Measurements from ENCODE around the gene XIRP2.
A peak's percentile ranks its signal among the peaks of the same experiment; 100 is the strongest.

The XIRP2 gene

DNA sequence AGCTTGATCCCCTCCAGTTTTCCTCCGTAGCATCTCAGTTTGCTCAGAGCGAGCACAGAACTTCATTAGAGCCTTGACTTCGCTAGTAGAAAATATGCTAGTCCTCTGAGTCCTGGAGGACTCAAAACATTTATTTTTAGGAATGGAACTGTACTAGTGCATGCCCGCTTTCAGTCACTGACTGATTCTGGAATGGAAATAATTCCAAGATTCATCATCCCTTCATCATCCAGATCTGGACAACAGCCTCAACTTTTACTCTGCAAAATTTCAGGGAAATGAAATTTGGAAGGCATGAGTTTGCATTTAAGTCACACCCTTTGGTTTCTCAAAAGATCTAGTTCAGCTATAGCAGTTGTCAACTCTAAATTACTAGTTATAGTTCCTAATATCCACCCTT is 304.6 kb downstream of the XIRP2 start:
- Histone ChIP-seq H3K27ac (no peak overlapping the region), H3K27me3 (ENCODE audit: insufficient read depth, low read depth) (no peaks in the 10 kb centered on the region), H3K79me2 (ENCODE audit: insufficient read depth, low read depth) (no peaks in the 10 kb centered on the region), H3K9ac (no peak overlapping the region), H4K20me1 (ENCODE audit: insufficient read depth) (no peaks in the 10 kb centered on the region), H3K36me3 (ENCODE audit: insufficient read depth) (no peaks in the 10 kb centered on the region), H3K4me3 (IDR thresholded peaks at IDR 0.05; ENCODE audit: insufficient read depth, low read depth, low read length) (no peak overlapping the region), H2AFZ (ENCODE audit: low read depth) (no peak overlapping the region), H3K4me1 (ENCODE audit: low read depth, poor library complexity, severe bottlenecking) (peaks cover 25% of the 10 kb centered on the region), H3K4me2 (no peak overlapping the region)
- TF ChIP-seq, protein P1, sequence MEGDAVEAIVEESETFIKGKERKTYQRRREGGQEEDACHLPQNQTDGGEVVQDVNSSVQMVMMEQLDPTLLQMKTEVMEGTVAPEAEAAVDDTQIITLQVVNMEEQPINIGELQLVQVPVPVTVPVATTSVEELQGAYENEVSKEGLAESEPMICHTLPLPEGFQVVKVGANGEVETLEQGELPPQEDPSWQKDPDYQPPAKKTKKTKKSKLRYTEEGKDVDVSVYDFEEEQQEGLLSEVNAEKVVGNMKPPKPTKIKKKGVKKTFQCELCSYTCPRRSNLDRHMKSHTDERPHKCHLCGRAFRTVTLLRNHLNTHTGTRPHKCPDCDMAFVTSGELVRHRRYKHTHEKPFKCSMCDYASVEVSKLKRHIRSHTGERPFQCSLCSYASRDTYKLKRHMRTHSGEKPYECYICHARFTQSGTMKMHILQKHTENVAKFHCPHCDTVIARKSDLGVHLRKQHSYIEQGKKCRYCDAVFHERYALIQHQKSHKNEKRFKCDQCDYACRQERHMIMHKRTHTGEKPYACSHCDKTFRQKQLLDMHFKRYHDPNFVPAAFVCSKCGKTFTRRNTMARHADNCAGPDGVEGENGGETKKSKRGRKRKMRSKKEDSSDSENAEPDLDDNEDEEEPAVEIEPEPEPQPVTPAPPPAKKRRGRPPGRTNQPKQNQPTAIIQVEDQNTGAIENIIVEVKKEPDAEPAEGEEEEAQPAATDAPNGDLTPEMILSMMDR (conservative IDR thresholded peaks at IDR 0.05; ENCODE audit: low read depth, low read length), result no peak

DNA sequence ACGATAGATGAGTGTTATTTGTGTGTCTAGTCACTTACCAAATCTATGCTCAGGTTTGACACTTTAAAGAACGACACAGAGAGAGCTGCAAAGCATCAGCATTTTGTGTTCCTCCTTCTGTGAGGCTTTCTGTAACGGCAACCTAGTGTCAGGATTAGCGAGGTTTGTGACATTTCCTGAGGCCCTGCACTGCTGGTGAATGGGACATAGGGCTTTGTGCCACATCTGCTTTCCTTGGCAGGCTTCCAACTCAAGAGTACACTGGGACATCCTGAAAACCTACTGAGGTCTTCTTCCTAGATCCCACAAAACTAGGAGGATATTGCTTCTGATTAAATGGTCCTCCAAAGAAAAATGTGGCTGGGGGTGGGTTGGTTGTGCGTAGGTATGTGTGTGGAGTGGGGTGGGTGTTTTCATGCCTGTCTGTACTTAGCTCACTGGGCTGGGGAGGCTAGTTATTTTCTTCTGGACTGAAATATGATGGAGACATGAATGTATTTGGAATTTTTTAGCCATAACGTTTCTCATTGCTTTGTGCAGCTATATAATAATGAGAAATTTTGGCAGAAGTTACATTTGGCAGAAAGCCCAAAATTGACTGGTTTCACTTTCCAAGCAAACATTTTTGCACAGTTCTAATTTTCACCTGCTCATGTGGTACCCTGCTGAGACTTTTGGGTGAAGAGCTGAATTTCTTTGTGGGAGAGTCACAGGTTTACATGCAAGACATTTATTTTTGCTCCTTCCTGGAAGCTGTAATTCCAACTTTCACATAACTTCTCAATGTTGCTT is 308.4 kb downstream of the XIRP2 start:
- H3K36me3 ChIP-seq (ENCODE audit: insufficient read depth), result no peaks in the 10 kb centered on the region
- H3K9ac ChIP-seq, result no peak overlapping the region
- TF ChIP-seq, protein P1 (conservative IDR thresholded peaks at IDR 0.05; ENCODE audit: low read depth, low read length), result no peak
- peak overlapping the region; percentile 44; the same call in 1 of the 2 replicates for H2AFZ ChIP-seq (ENCODE audit: low read depth)
- no peaks in the 10 kb centered on the region for H4K20me1 ChIP-seq (ENCODE audit: insufficient read depth)
- H3K4me1 ChIP-seq (ENCODE audit: low read depth, poor library complexity, severe bottlenecking), result peaks cover 34% of the 10 kb centered on the region
- no peak overlapping the region for H3K4me3 ChIP-seq (IDR thresholded peaks at IDR 0.05; ENCODE audit: insufficient read depth, low read depth, low read length)
- H3K27me3 ChIP-seq (ENCODE audit: insufficient read depth, low read depth), result no peaks in the 10 kb centered on the region
- no peaks in the 10 kb centered on the region for H3K79me2 ChIP-seq (ENCODE audit: insufficient read depth, low read depth)
- H3K4me2 ChIP-seq, result peak overlapping the region; percentile 83
- peak overlapping the region; percentile 13; the same call in 1 of the 2 replicates for H3K27ac ChIP-seq

DNA sequence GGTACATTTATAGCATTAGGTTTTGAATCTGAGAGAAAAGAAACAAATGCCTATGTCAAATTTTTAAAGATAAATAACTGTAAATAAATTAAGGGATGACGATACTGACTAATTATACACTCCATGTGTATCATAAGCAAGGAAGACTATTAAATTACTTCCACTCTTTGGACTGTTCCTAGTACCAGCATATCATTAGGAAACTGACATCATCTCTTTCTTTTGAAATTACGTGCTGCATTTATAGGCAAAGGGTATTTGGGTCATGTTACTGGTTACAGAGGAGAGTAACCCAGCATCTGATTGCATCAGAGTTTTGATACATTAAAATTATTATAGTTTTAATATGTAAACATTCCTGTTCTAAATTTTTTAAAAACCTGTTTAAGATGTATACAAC is 309.7 kb downstream of the XIRP2 start:
- Histone ChIP-seq H3K4me3 (IDR thresholded peaks at IDR 0.05; ENCODE audit: insufficient read depth, low read depth, low read length) (no peak overlapping the region), H2AFZ (ENCODE audit: low read depth) (no peak overlapping the region), H3K79me2 (ENCODE audit: insufficient read depth, low read depth) (no peaks in the 10 kb centered on the region), H3K27me3 (ENCODE audit: insufficient read depth, low read depth) (no peaks in the 10 kb centered on the region), H4K20me1 (ENCODE audit: insufficient read depth) (no peaks in the 10 kb centered on the region), H3K36me3 (ENCODE audit: insufficient read depth) (no peaks in the 10 kb centered on the region), H3K4me1 (ENCODE audit: low read depth, poor library complexity, severe bottlenecking) (peaks cover 34% of the 10 kb centered on the region), H3K27ac (no peak overlapping the region), H3K9ac (no peak overlapping the region), H3K4me2 (no peak overlapping the region; the same call in 1 of the 2 replicates)
- TF ChIP-seq, protein P1 (conservative IDR thresholded peaks at IDR 0.05; ENCODE audit: low read depth, low read length), result no peak

DNA sequence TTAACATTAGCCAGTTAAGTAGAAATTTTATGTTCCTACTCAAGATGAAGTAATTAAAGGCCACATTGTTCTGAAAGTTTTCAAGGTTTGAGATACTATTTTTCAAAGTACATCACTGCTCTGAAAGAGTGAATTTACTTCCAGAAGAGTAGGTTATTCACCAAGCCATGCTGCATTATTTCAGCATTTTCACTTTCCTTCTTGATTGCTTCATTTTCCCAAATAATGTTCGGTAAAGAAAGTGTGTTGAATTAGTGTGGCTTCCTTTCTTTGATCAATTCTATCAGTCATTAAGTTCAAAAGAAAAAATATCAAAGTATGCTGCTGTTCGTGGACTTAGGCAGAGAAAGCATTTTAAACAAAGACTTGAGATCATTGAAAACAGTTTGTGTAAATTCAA is 310.3 kb downstream of the XIRP2 start:
- Histone ChIP-seq H3K36me3 (ENCODE audit: insufficient read depth) (no peaks in the 10 kb centered on the region), H3K27me3 (ENCODE audit: insufficient read depth, low read depth) (no peaks in the 10 kb centered on the region), H4K20me1 (ENCODE audit: insufficient read depth) (no peaks in the 10 kb centered on the region), H3K9ac (no peak overlapping the region), H3K79me2 (ENCODE audit: insufficient read depth, low read depth) (no peaks in the 10 kb centered on the region), H3K4me1 (ENCODE audit: low read depth, poor library complexity, severe bottlenecking) (peaks cover 34% of the 10 kb centered on the region), H3K4me2 (no peak overlapping the region), H3K4me3 (IDR thresholded peaks at IDR 0.05; ENCODE audit: insufficient read depth, low read depth, low read length) (no peak overlapping the region), H3K27ac (no peak overlapping the region), H2AFZ (ENCODE audit: low read depth) (no peak overlapping the region)
- TF ChIP-seq, protein P1 (conservative IDR thresholded peaks at IDR 0.05; ENCODE audit: low read depth, low read length), result no peak
